GM21515 (cell line): Measurements from ENCODE around the gene PTGFR.

ENCODE experiments used
- ATAC-seq: cut with Tn5 transposase; IDR thresholded peaks from one replicate; pipeline ENCODE4 v1.9.1; 2021; ENCODE audit not compliant: unreplicated experiment

PTGFR gene

GRCh38 chr1:78519446-78519845 is 28.7 kb downstream of the PTGFR start:
- no peak for ATAC-seq

GRCh38 chr1:78520216-78520615 is 29.4 kb downstream of the PTGFR start:
- ATAC-seq, result no peak

- ATAC-seq, result no peak
These were observed 30.1 kb downstream of the PTGFR start for GRCh38 chr1:78520843-78521242.

GRCh38 chr1:78522136-78522535 is 31.4 kb downstream of the PTGFR start:
- ATAC-seq, result no peak

- no peak for ATAC-seq
These were observed 35.7 kb downstream of the PTGFR start for GRCh38 chr1:78526496-78526895.

GRCh38 chr1:78527706-78528105 is 36.9 kb downstream of the PTGFR start:
- ATAC-seq, result no peak

GRCh38 chr1:78533527-78533926 is 42.8 kb downstream of the PTGFR start:
- ATAC-seq, result no peak

- ATAC-seq, result no peak
These were observed 44.5 kb downstream of the PTGFR start for GRCh38 chr1:78535286-78535685.

GRCh38 chr1:78536427-78536826 is 45.7 kb downstream of the PTGFR start:
- no peak for ATAC-seq

- no peak for ATAC-seq
These were observed 49.3 kb downstream of the PTGFR start for GRCh38 chr1:78540048-78540447.

GRCh38 chr1:78541479-78541878 is 50.7 kb downstream of the PTGFR start:
- ATAC-seq, result no peak

GRCh38 chr1:78543941-78544643 is 53.3 kb downstream of the PTGFR start:
- no peak for ATAC-seq

- ATAC-seq, result no peak
These were observed 56.3 kb downstream of the PTGFR start for GRCh38 chr1:78547081-78547480.

GRCh38 chr1:78549331-78549730 is 58.6 kb downstream of the PTGFR start:
- ATAC-seq, result no peak

- no peak for ATAC-seq
These were observed 59.1 kb downstream of the PTGFR start for GRCh38 chr1:78549891-78550290.

GRCh38 chr1:78553859-78554258 is 63.1 kb downstream of the PTGFR start:
- peak; percentile 87 for ATAC-seq

- ATAC-seq, result no peak
These were observed 64.1 kb downstream of the PTGFR start for GRCh38 chr1:78554840-78555239.

- ATAC-seq, result no peak
These were observed 68.9 kb downstream of the PTGFR start for GRCh38 chr1:78559680-78560079.

GRCh38 chr1:78560811-78561210 is 70.0 kb downstream of the PTGFR start:
- no peak for ATAC-seq

GRCh38 chr1:78561856-78562255 is 71.1 kb downstream of the PTGFR start:
- no peak for ATAC-seq

GRCh38 chr1:78565393-78565792 is 74.6 kb downstream of the PTGFR start:
- ATAC-seq, result no peak

- no peak for ATAC-seq
These were observed 79.8 kb downstream of the PTGFR start for GRCh38 chr1:78570539-78570938.
